Embryonic facial prominence (tissue), 1 donor: Measurements from ENCODE around the gene DNM3.

Source experiments
- DNase-seq: peaks from one replicate; pipeline ENCODE4 v3.0.0-alpha.2; 2016; ENCODE audit errors: extremely low spot score

The DNM3 gene

GRCh38 chr1:171919891-171920887 is 78.9 kb downstream of the DNM3 start:
- no peak for DNase-seq

GRCh38 chr1:171922999-171923398 is 81.7 kb downstream of the DNM3 start:
- DNase-seq: no peak

- DNase-seq: no peak
These were observed 87.8 kb downstream of the DNM3 start for GRCh38 chr1:171929121-171929520.

- DNase-seq: no peak
These were observed 90.5 kb downstream of the DNM3 start for GRCh38 chr1:171931752-171932151.

GRCh38 chr1:171934664-171935063 is 93.4 kb downstream of the DNM3 start:
- no peak for DNase-seq

GRCh38 chr1:171935086-171935485 is 93.8 kb downstream of the DNM3 start:
- DNase-seq: no peak

GRCh38 chr1:171935664-171936063 is 94.4 kb downstream of the DNM3 start:
- DNase-seq: no peak

GRCh38 chr1:171937938-171938337 is 96.6 kb downstream of the DNM3 start:
- no peak for DNase-seq

- DNase-seq: no peak
These were observed 98.4 kb downstream of the DNM3 start for GRCh38 chr1:171939740-171940139.

GRCh38 chr1:171940368-171940767 is 99.1 kb downstream of the DNM3 start:
- no peak for DNase-seq

- no peak for DNase-seq
These were observed 100.6 kb downstream of the DNM3 start for GRCh38 chr1:171941920-171942319.

- no peak for DNase-seq
These were observed 102.8 kb downstream of the DNM3 start for GRCh38 chr1:171943973-171944561.

GRCh38 chr1:171948511-171948910 is 107.2 kb downstream of the DNM3 start:
- DNase-seq: no peak

GRCh38 chr1:171949316-171949715 is 108.0 kb downstream of the DNM3 start:
- no peak for DNase-seq

GRCh38 chr1:171953835-171954234 is 112.5 kb downstream of the DNM3 start:
- no peak for DNase-seq

- no peak for DNase-seq
These were observed 113.1 kb downstream of the DNM3 start for GRCh38 chr1:171954361-171954760.

GRCh38 chr1:171961861-171962260 is 120.6 kb downstream of the DNM3 start:
- DNase-seq: no peak

GRCh38 chr1:171963762-171964161 is 122.5 kb downstream of the DNM3 start:
- DNase-seq: no peak

GRCh38 chr1:171965777-171966176 is 124.5 kb downstream of the DNM3 start:
- no peak for DNase-seq

GRCh38 chr1:171966426-171967220 is 125.3 kb downstream of the DNM3 start:
- no peak for DNase-seq

GRCh38 chr1:171969226-171969625 is 127.9 kb downstream of the DNM3 start:
- DNase-seq: no peak

- no peak for DNase-seq
These were observed 128.5 kb downstream of the DNM3 start for GRCh38 chr1:171969813-171970212.
